ENCODE data around the gene LRRN1.
"Not testable (repeated sequence)": the region's sequence is repeated elsewhere in the genome, so short reads cannot be mapped to it uniquely, and the experiment has no call there.

LRRN1 gene

DNA sequence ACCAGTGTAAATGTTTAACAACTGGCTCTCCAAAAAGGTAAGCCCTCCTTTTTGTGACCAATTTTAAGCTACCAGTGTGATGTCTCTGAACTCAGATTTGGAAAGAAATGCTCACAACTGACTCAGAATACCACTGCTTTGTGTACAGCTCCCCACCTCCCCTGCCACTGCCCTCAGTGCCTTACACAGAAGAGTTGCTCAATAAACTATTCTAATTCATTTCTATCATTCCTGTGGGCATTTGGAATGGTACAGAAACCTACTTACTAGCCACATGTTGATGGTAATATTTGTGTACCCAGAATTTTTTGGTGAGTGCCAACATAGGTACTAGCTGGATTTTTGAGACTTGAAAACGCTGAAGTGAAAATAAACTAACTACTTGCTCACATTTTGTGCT, 16.0 kb downstream of the LRRN1 start:
- no peak for DNase-seq

DNA sequence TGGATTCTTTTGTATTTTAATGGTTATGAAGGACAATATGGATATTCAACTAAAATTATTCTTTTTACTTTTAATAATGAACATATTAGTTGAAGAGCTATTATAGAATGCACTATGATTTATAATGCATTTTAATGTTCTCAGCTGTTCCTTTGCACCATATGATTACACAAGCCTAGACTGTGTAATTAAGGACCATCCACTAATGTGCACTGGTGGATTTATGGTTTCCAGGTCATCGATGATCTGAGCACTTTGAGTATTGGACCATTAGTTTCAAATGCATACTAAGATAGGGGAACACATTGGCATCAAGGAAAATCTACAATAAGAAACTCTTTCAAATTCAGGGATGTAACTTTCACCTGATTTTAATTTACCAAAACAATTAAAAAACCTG, 16.8 kb downstream of the LRRN1 start:
- no peak for DNase-seq

DNA sequence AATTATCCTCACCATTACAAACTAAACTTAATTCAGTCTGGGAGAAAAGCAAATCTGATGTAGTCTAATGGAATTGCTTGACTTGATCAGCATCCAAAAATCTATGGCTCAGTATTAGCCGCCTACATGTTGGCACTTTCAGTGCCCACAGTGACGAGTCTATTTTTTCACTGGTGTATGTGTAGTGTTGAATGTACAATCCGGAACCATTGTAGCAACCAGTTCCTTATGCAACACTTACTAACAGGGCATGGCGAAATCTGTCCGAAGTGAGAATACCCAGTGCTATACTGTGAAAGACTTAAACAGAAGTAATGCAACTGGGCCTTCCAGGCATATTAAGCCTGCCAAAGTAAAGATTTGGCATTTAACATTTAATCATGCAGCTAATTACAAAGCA, 18.6 kb downstream of the LRRN1 start:
- DNase-seq = no peak

DNA sequence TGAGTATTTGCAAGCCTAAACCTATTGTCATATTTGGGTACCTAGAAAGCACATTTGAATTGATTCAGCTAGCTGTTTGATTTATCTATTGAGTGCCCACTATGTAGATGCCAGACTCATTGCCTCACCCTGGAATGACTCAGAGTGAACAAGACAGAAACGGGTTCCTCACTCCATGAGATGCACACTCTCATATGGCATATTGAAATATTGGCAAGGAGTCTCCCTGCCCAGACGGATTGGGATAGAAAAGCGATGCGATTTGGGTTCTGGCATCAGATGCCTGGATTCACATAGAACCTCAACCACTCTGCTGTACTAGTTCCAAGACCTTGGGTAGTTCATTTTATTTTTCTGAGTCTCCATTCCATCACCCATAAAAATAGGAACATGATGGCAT, 22.5 kb downstream of the LRRN1 start:
- no peak for DNase-seq

DNA sequence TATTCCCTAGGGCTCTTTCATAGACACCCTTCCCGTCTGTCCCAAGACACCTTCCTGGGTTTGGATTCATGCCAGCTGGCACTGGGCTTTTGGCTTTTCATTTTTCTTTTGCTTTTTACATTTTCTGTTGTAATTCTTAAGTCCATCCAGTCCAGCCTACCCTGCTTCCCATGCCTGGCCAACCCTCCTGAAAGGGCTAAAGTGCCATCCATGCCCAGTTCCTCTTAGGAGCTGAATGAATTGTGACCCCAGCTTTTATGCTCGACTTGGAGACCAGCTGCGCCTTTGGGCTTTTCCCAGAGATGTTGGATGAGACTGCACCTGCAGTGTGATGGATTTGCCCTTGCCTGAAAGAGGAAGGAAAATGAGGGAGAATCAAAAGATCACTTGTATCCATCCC, 25.8 kb downstream of the LRRN1 start:
- DNase-seq = no peak

DNA sequence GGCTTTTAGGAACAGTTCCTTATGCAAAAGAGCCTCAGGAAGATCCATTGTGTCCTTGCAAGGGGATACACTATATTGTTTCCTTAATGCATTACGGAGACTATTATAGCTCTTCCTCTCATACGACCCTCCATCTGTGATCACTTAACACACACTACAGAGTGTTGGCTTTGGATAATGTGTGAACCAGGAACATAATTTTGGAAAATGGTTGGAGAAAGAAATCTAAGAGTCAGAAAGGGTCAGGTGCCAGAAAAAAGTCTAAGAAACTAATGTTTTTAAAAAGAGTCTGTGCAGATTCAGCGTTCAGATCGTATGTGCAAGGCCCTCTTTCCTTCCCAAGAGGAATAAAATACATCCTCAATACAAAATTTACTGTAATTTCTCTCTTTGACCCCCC, 27.3 kb downstream of the LRRN1 start:
- no peak for DNase-seq

DNA sequence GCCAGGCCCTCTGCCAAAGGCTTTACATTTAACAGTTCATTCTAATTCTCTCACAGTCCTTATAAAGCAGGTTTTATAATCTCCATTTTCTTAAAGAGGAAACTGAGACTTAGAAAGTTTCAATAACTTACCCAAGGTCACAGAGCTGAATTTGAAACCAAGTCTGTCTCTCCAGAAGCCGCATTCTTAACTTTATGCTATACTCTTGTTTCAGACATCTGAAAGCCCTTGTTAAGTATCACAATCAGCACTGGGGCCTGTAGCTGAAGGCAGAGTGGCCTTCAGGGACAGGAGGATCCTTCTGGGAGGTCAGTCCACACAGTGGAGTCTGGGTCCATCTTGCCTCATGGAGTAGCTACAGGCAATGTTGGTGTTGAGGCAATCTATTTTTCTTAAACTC, 27.9 kb downstream of the LRRN1 start:
- no peak for DNase-seq

DNA sequence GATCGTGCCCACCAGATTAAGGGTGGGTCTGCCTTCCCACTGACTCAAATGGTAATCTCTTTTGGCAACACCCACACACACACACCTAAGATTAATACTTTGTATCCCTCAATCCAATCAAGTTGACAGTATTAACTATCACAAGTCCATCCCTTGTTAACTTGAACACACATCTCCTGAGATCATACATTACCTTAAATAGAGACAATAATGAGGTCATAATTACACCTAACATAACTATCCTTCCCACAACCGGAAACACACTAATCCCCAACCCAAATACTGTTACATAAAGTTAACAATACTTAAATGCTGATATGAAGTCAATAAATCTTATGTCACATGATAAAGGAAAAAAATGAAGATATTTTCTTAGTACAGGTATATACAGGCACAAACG, 29.2 kb downstream of the LRRN1 start:
- DNase-seq = not testable (repeated sequence)

DNA sequence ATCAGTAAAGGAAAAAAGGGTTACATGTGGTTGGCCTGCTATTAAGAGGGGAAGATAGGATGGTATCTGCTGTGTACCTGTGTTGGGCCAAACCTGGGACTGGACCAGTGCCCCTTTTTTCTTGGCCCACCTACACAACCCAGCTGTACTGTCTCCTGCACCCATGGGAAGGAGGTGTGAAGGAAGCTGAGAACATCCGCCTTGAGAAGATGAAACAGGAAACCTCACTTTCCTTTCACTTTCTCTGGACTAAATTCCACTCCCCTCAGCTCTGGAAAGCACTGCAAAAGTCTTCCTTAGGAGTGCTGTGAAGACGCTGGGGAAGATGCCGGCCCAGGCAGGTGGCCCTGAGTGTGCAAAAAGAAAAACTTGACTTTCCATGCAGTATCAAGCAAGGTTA, 37.6 kb downstream of the LRRN1 start:
- no peak for DNase-seq

DNA sequence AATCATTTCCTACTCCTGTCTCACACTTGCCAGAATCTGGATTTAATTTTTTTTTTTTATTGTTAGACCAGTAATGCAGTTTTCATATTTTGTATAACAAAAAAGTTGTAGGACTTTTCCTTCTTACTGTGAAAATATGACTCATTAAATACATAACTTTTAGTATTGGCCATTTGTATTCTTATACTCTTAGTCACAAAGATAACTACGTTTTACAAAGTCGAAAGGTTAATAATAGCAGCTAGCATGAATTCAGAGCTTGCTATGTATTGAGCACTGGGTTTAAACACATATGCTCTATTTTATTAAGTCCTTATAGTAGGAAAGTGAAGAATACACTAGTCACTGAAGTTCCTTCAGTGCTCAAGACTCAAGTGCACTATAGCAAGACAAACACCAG, 43.1 kb downstream of the LRRN1 start:
- no peak for DNase-seq

DNA sequence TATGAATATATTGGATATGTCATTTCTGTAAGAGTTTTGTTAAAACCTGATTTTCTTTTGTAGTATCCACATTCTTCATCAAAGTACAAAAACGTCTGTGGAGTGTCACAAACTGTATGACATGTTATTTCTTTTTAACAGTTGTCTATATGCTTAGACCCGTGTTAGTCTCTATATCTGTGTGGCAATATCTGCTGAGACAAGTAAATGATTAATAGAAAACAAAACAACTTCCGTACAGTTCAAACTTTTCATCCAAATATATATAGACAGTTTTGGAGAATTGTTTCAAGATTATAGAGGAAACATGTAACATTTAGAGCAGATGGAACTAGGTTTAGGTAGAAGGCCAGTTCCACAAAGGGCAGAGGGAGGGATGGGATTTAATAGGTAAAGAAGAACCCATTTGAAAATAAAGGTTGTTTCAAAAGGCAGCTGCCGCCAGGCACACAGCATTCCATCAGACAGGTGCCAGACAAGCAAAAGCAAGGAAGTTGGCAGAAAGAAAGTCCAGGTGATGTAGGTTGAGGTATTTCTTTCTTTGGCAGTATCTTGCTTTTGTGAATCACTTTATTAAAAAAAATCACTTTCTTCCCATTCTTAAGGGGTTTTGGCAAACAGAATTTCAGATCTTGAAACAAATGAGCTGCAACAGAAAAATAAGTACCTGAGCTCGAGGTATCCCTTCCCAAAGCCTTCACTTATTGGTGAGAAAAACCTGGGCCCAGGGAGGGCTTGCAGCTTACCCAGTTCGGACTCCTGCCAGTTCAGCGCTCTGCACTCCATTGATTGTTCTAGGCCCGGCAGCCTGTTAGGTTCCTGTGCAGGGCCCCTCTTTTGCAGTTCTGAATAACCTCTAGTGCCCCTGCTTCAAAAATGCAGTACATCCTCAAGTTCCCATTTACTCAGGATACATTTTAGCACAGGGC, 49.0 kb downstream of the LRRN1 start:
- DNase-seq = no peak

DNA sequence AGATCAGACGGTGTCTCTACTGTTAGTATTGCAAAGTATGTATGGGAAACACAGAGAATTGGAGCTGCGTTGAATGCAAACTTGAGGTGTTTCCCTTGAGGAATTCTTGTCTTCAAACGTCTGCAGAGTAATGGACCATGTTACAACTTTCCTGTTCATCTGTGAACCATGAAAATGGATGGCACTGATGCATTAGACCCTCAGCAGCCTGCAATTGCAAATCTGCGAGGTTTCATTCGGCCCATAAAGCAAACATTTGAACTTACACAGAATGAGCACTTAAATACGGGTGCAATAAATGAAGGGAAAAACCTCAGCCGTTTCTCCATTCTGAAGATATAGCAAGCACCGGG, 49.7 kb downstream of the LRRN1 start:
- DNase-seq = no peak

DNA sequence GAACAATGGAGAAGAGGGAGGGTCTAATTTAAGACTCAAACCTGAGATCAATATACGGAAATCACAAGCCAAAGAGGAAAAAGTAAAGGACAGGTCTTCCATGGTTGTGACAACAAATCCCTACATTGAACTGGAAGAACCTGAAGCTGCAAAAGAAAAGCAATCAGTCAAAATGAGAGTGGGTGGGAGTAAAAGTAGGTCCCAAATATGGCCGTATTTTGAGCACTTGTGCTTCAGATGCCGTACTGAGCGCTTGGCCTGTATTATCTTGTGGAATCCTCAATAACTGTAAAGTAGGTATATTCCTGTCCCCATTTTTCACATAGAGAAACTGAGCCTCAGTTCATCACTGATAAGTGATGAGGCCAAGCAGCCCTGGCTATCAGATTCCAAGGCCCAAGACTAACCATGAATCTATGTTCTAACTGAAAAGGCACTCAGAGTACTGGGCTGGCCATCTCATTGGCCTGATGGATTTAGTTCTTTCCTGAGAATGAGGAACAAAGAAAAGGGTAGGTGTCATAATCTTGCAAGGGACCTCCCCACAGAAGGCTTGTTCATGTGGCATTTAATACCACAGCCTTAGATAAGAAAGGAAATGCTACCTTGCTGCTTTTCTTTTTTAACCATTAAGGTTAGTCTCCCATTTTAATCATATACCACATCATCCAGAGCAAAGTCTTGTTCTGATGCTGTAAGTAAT, 52.5 kb downstream of the LRRN1 start:
- DNase-seq = no peak

DNA sequence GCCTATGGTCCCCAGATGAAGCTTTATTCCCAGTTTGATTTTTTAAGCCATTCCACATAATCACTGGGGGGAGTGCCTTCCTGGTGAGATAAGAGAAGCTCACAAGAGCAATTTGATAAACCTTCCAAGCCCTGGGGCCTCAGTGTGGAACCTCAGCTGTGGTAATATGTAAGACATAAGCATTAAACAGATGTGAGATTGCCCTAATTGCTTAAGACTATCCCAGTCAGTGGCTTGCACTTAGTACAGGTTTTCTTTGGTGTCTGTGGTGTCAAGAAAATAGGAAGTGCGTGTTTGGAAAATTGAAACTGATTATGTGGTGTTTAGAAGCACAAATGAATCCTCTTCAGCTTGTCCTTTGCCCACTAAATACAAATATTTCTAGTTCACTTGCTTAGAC, 54.3 kb downstream of the LRRN1 start:
- DNase-seq = no peak

DNA sequence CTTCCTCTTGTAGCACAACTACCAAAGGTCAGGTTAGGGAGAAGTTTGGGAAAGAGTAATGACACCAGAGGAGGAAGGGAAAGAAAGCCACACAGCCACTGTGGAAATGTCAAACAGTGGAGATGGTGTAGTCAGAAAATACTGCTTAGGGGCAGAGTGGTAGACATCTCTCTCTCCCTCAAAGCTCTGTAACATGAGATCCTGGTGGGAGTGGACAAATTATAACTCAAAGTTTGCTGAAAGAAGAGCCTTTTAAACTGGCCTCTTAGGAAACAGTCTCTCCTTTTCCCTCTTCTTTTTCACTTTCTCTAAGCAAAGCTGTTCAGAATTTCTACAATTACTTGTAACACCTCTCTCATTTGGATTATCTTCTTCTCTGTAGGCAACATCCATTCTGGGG, 55.8 kb downstream of the LRRN1 start:
- DNase-seq = no peak

DNA sequence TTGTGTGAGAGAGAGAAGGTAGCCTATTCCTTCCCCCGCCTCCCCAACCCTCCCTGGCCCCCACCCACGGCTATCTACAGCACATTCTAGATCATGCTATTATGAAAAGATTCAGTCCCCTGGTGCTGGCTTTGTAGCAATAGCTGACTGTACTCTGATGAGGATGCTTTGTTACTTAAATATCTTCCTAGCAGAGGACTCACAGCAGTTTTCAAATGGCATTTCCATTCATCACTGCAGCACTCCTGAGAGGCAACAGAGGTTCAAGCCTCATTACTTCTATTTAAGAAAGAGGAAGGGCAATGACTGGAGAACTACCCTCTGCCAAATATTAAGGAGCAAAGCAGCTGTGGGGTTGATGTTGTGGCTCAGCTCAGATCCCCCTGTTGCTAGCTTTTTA, 61.0 kb downstream of the LRRN1 start:
- no peak for DNase-seq

DNA sequence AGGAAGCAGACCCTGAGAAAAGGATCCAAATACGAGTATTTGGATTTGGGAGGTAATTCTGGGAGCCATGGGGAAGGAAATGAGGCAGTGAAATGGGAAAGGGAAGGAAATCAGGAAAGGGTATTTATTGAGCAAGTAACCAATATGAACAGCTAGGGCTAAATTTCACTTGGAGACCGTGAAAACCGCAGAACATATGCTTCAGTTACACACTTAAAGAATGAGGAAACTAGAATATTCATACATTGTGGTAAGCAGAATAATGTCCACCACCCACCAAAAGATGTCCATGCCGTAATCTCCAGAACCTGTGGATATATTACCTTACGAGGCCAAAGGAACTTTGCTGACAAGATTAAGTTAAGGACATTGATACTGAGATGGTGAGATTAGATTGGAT, 63.3 kb downstream of the LRRN1 start:
- DNase-seq = no peak

DNA sequence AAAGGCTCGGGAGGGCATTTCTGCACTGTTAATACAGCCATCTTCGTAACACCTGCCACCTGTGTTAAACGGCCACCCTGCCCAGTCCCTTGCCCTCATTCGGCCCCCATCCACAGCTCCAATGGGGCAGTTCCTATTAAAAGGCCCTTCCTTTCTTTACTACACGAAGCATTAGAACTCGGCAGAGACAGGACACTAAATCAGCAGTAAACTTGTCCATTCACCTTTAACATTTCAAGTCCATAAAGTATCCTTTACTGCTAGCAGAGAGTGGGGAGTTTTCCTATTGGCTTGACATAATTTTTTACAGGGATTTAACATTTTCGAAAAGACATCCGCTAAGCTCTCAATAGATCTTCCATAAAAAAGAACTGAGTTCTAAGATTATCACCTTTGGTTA, 76.3 kb downstream of the LRRN1 start:
- DNase-seq = no peak

DNA sequence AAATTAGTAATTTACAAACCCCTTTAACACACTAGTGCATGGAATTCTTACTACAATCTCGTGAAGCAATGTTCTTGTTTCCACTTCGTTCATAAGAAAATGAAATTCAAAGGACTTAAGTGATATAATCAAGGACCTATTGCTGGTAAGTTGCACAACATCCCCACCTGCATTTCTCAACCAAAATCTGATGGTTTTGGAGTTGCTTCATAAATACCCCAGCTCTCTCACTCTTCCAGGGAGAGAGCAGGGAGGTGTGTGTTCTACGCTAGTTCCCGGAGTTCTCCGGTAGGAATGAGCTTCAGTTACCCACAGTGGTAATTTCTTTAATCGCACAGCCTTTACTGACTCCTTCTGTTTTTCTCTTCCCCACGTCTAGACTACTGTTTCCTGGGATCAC, 81.8 kb downstream of the LRRN1 start:
- no peak for DNase-seq

DNA sequence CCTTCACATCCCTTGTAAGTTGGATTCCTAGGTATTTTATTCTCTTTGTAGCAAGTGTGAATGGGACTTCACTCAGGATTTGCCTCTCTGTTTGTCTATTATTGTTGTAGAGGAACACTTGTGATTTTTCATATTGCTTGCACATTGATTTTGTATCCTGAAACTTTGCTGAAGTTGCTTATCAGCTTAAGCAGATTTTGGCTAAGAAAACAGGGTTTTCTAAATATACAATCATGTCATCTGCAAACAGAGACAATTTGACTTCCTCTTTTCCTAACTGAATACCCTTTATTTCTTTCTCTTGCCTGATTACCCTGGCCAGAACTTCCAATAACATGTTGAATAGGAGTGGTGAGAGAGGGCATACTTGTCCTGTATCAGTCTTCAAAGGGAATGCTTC, 88.1 kb downstream of the LRRN1 start:
- DNase-seq = not testable (repeated sequence)

DNA sequence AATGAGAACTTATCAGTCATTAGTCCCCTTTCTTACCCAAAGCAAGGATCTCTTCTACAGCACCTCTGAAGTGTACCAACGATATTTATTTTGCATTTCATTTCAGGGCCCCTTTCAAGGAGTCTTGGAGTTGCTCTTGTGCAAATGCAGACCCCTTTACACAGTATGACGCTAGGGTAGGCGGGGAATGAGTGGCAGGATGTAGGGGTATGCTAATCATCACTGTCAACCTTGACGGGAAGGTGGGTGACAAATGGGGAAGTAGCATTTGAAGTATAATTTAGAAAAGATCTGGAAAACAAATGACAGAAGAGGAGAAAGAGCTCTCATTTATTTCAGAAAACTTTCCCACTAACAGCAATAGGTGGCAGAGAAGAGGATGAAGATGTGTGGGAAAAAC, 94.4 kb downstream of the LRRN1 start:
- DNase-seq = no peak
